Mesendoderm (in vitro differentiated cells): Measurements from ENCODE around the gene LRRC38.
"Not testable (repeated sequence)": the region's sequence is repeated elsewhere in the genome, so short reads cannot be mapped to it uniquely, and the experiment has no call there.

Experiments
- DNase-seq: peaks from one replicate; pipeline ENCODE4 v3.0.0; 2013
- H2AK5ac ChIP-seq: 2 replicates; pipeline ENCODE4 v1.6.1; 2013; ENCODE audit warnings: low read length, inconsistent platforms
- H2BK120ac ChIP-seq: 2 replicates; pipeline ENCODE4 v1.6.1; 2013; ENCODE audit warnings: low read depth, mild to moderate bottlenecking, low read length, moderate library complexity, mixed read lengths
- H2BK15ac ChIP-seq: replicated peaks from 2 replicates; pipeline ENCODE4 v1.6.1; 2013; ENCODE audit warnings: low read depth, mild to moderate bottlenecking, moderate library complexity
- H2BK5ac ChIP-seq: 2 replicates; pipeline ENCODE4 v1.6.1; 2013; ENCODE audit warnings: low read length, inconsistent platforms
- H3K18ac ChIP-seq: 2 replicates; pipeline ENCODE4 v1.6.1; 2013; ENCODE audit warnings: mild to moderate bottlenecking, low read length, mixed read lengths
- H3K23ac ChIP-seq: one replicate; pipeline ENCODE4 v1.6.1; 2013; ENCODE audit warnings: low read length
- H3K27ac ChIP-seq: 2 replicates; pipeline ENCODE4 v1.5.1; 2013; ENCODE audit warnings: low read depth, mild to moderate bottlenecking, inconsistent platforms, low read length, moderate library complexity
- H3K27me3 ChIP-seq: 2 replicates; pipeline ENCODE4 v1.6.1; 2013; ENCODE audit warnings: low read length, control low read depth, mild to moderate bottlenecking, inconsistent platforms; ENCODE audit not compliant: insufficient read depth, poor library complexity
- H3K36me3 ChIP-seq: 2 replicates; pipeline ENCODE4 v1.6.1; 2013; ENCODE audit warnings: low read length, inconsistent platforms; ENCODE audit not compliant: control insufficient read depth, insufficient read depth
- H3K4ac ChIP-seq: one replicate; pipeline ENCODE4 v1.6.1; 2013; ENCODE audit warnings: low read depth, mild to moderate bottlenecking, low read length, moderate library complexity
- H3K4me1 ChIP-seq: 2 replicates; pipeline ENCODE4 v1.6.1; 2013; ENCODE audit warnings: low read depth, low read length, inconsistent platforms; ENCODE audit not compliant: control insufficient read depth
- H3K4me2 ChIP-seq: 2 replicates; pipeline ENCODE4 v1.6.1; 2013; ENCODE audit warnings: low read length
- H3K4me3 ChIP-seq: 2 replicates; pipeline ENCODE4 v1.5.1; 2013; ENCODE audit warnings: mild to moderate bottlenecking, low read length
- H3K56ac ChIP-seq: one replicate; pipeline ENCODE4 v1.6.1; 2013; ENCODE audit warnings: low read length
- H3K79me1 ChIP-seq: 2 replicates; pipeline ENCODE4 v1.6.1; 2013; ENCODE audit warnings: low read length, inconsistent platforms
- H3K79me2 ChIP-seq: 2 replicates; pipeline ENCODE4 v1.6.1; 2013; ENCODE audit warnings: mild to moderate bottlenecking, low read length; ENCODE audit not compliant: control insufficient read depth, insufficient read depth
- H3K9ac ChIP-seq: 2 replicates; pipeline ENCODE4 v1.6.1; 2013; ENCODE audit warnings: low read length, inconsistent platforms
- H4K5ac ChIP-seq: one replicate; pipeline ENCODE4 v1.6.1; 2013; ENCODE audit warnings: low read length
- H4K8ac ChIP-seq: one replicate; pipeline ENCODE4 v1.6.1; 2013; ENCODE audit warnings: low read depth, mild to moderate bottlenecking, control low read depth, low read length, moderate library complexity
- WGBS: extraction: QIAGEN DNeasy Blood & Tissue Kit; methylation state at CpG from one replicate; pipeline ENCODE4 v1.1.7; 2013; ENCODE audit warnings: low lambda C conversion rate, missing lambda C conversion rate; ENCODE audit not compliant: insufficient coverage; ENCODE audit errors: extremely low coverage; 5-methylcytosine and 5-hydroxymethylcytosine counted together

The LRRC38 gene

DNA sequence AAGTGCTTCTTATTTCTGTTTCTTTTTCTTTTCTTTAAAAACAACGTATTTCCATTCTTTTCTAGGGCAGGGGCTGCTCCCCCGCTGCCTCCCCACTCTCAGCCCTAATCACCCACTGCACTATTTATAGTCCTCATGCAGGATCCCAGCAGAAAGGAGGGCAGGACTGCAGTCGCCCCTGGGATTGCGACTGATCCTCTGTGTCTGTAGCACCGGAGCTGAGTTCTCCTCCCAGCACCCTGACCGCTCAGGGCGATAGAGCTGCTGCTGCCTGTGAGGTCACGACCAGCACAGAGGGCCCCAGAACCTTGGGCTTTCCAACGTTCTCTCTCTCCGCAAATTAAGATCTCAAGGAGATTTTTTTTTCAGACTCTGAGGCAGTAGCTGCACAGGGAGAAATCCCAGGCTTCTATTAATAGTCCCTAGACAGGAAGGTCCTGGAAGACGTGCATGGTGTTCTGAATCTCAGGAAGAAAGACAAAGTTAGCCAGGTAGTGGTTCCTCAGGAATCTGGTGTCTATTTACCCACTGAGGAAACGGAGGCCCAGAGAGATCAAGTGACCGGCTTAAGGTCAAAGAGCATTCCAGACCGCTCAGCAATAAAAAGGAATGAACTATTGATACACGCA lies 56.8 kb downstream of the LRRC38 start:
- H2BK5ac ChIP-seq = no peak overlapping the region
- H3K56ac ChIP-seq = no peak overlapping the region
- H3K27me3 ChIP-seq = no peaks in the 10 kb centered on the region
- H3K9ac ChIP-seq = no peak overlapping the region
- no peak overlapping the region for H2BK120ac ChIP-seq
- H3K79me2 ChIP-seq = no peaks in the 10 kb centered on the region
- no peak overlapping the region for H3K4me3 ChIP-seq
- H3K4me1 ChIP-seq = no peaks in the 10 kb centered on the region
- H4K8ac ChIP-seq = no peak overlapping the region
- H2AK5ac ChIP-seq = no peak overlapping the region
- H3K27ac ChIP-seq = no peak overlapping the region
- no peak overlapping the region for H3K23ac ChIP-seq
- no peaks in the 10 kb centered on the region for H3K79me1 ChIP-seq
- H3K4ac ChIP-seq = no peak overlapping the region
- no peak overlapping the region for H3K4me2 ChIP-seq
- no CpG with 5 or more reads among the region's 15 CpGs for WGBS
- no peak overlapping the region for H4K5ac ChIP-seq
- no peak overlapping the region for H2BK15ac ChIP-seq
- H3K36me3 ChIP-seq = no peaks in the 10 kb centered on the region
- H3K18ac ChIP-seq = no peak overlapping the region
- DNase-seq = no peak

DNA sequence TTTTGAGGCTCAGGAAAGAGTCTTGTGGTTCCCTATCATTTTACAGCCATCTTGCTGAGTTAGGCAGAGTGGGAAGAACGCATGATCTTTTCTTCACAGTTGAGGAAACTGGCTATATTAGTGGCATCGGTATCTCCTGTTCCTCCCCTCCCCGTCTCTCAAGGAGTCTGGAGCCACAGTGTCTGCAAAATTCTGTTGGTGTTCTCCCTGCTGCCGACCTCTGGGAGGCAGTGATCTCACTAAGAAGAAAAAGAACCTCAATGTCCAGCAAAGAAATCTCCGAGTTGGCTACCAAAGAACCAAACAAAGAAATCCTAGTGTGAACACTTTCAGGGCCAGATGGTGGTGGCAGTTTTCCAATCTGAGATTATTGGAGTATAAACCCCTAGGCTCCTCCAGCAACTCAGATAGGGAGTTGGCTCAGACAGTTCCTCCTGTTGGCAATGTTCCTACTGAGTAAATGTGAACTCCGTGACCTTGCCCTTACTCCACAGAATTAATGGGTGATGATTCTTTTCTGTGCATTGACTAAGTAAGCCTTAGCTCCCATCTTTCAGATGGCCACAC lies 62.3 kb downstream of the LRRC38 start:
- no peak overlapping the region for H3K4me2 ChIP-seq
- no peak overlapping the region for H3K27ac ChIP-seq
- no peaks in the 10 kb centered on the region for H3K79me2 ChIP-seq
- no peaks in the 10 kb centered on the region for H3K27me3 ChIP-seq
- H3K18ac ChIP-seq = no peak overlapping the region
- no peak for DNase-seq
- no peak overlapping the region for H4K5ac ChIP-seq
- H2AK5ac ChIP-seq = no peak overlapping the region
- H2BK120ac ChIP-seq = no peak overlapping the region
- H3K23ac ChIP-seq = no peak overlapping the region
- H2BK5ac ChIP-seq = no peak overlapping the region
- no peaks in the 10 kb centered on the region for H3K79me1 ChIP-seq
- H2BK15ac ChIP-seq = no peak overlapping the region
- H4K8ac ChIP-seq = no peak overlapping the region
- no peak overlapping the region for H3K9ac ChIP-seq
- H3K4me3 ChIP-seq = no peak overlapping the region
- H3K36me3 ChIP-seq = no peaks in the 10 kb centered on the region
- H3K4me1 ChIP-seq = no peaks in the 10 kb centered on the region
- no peak overlapping the region for H3K4ac ChIP-seq
- no CpG with 5 or more reads among the region's 6 CpGs for WGBS
- H3K56ac ChIP-seq = no peak overlapping the region

DNA sequence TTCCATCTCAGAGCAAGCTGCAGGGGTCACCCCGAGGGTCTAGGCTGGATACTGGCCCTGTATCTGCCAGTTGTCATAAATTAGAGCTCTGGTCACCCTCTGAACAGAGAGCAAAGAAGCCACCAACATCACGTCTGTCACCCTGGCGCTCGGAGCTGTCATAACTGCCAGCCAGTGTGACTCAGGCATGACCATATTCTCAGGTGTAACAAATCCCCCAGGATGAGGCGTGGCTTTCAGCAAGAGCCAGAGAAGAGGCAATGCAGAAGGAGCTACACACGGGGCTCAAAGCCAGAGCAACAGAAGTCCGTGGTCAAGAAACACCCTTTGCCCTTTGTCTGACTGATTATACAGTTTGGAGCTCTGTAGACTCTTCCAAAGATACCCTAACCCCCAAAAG lies 63.6 kb downstream of the LRRC38 start:
- no peaks in the 10 kb centered on the region for H3K27me3 ChIP-seq
- H3K79me1 ChIP-seq = no peaks in the 10 kb centered on the region
- no peak overlapping the region for H3K27ac ChIP-seq
- H3K36me3 ChIP-seq = no peaks in the 10 kb centered on the region
- H2BK15ac ChIP-seq = no peak overlapping the region
- no peak overlapping the region for H3K4me2 ChIP-seq
- no peaks in the 10 kb centered on the region for H3K79me2 ChIP-seq
- no CpG with 5 or more reads among the region's 7 CpGs for WGBS
- H3K4ac ChIP-seq = no peak overlapping the region
- no peak overlapping the region for H2BK120ac ChIP-seq
- H4K8ac ChIP-seq = no peak overlapping the region
- H3K18ac ChIP-seq = no peak overlapping the region
- H4K5ac ChIP-seq = no peak overlapping the region
- DNase-seq = no peak
- no peak overlapping the region for H3K56ac ChIP-seq
- H2BK5ac ChIP-seq = no peak overlapping the region
- H3K23ac ChIP-seq = no peak overlapping the region
- H3K4me3 ChIP-seq = no peak overlapping the region
- no peaks in the 10 kb centered on the region for H3K4me1 ChIP-seq
- no peak overlapping the region for H2AK5ac ChIP-seq
- no peak overlapping the region for H3K9ac ChIP-seq

DNA sequence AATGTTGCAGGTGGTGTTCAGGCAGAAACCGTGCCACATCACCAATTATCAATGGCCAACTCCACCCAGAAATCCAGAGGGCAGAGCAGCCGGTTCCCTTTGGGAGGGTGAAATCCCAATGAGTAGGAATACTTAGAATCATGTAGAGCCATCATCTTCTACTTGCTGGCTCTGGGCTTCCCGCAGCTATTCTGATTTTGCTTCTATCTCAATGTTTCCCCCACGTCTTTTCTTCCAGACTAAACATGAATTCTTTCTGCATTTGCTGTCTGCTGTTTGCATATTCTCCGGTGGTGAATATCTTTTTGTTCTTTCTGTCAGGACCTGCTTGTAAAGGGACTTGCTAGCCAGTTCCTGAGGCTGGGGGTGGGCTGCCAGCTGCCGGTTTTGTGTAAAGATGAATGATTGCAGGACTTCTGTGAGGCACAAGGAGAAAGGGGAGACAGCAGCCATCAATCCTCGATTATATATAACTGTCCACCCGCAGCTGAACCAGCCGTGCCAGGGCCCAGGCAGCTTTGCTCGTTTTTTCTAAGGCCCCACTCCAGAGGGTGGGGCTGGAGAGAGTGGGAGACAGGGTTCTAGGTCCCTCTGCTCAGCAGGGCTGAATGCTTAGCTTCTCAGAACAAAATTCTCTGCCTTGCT lies 70.3 kb downstream of the LRRC38 start:
- no peak overlapping the region for H4K8ac ChIP-seq
- no peaks in the 10 kb centered on the region for H3K79me2 ChIP-seq
- H3K27ac ChIP-seq = no peak overlapping the region
- no peak overlapping the region for H3K9ac ChIP-seq
- H3K79me1 ChIP-seq = no peaks in the 10 kb centered on the region
- H3K4ac ChIP-seq = no peak overlapping the region
- no peak for DNase-seq
- no peak overlapping the region for H2AK5ac ChIP-seq
- no CpG with 5 or more reads among the region's 10 CpGs for WGBS
- H2BK120ac ChIP-seq = no peak overlapping the region
- no peak overlapping the region for H2BK5ac ChIP-seq
- no peak overlapping the region for H4K5ac ChIP-seq
- H3K4me1 ChIP-seq = no peaks in the 10 kb centered on the region
- no peak overlapping the region for H3K4me2 ChIP-seq
- H2BK15ac ChIP-seq = no peak overlapping the region
- no peak overlapping the region for H3K4me3 ChIP-seq
- no peak overlapping the region for H3K23ac ChIP-seq
- H3K56ac ChIP-seq = no peak overlapping the region
- H3K36me3 ChIP-seq = no peaks in the 10 kb centered on the region
- H3K27me3 ChIP-seq = no peaks in the 10 kb centered on the region
- H3K18ac ChIP-seq = no peak overlapping the region

DNA sequence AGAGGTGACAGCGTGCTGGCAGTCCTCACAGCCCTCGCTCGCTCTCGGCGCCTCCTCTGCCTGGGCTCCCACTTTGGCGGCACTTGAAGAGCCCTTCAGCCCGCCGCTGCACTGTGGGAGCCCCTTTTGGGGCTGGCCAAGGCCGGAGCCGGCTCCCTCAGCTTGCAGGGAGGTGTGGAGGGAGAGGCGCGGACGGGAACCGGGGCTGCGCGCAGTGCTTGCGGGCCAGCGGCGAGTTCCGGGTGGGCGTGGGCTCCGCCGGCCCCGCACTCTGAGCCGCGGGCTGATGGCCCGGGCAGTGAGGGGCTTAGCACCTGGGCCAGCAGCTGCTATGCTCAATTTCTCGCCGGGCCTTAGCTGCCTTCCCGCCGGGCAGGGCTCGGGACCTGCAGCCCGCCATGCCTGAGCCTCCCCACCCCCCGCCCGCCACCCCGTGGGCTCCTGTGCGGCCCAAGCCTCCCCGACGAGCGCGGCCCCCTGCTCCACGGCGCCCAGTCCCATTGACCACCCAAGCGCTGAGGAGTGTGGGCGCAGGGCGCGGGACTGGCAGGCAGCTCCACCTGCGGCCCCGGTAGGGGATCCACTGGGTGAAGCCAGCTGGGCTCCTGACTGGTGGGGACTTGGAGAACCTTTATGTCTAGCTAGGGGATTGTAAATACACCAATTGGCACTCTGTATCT lies 74.6 kb downstream of the LRRC38 start:
- not testable (repeated sequence) for H3K9ac ChIP-seq, H3K36me3 ChIP-seq

More for the DNA sequence above, 74.6 kb downstream of the LRRC38 start:
- not testable (repeated sequence) for H3K79me2 ChIP-seq, H3K27me3 ChIP-seq, H3K4me2 ChIP-seq, H3K4me1 ChIP-seq, H2BK5ac ChIP-seq, H2AK5ac ChIP-seq, H2BK15ac ChIP-seq, H4K8ac ChIP-seq, H3K4ac ChIP-seq, H3K79me1 ChIP-seq, H3K56ac ChIP-seq, H3K4me3 ChIP-seq, DNase-seq, H3K23ac ChIP-seq, H3K27ac ChIP-seq, H4K5ac ChIP-seq, H3K18ac ChIP-seq, H2BK120ac ChIP-seq
- no CpG with 5 or more reads among the region's 49 CpGs for WGBS
